Activated CD8-positive, alpha-beta memory T cell treated with anti-CD3 and anti-CD28 coated beads for 36 hours (primary cell): ENCODE data around the gene HYAL1. TPM values are rescaled to one million over a fixed set of nuclear protein-coding genes. Genes with fewer than 3 reads are reported as not detected.
"Not testable (repeated sequence)": the region's sequence is repeated elsewhere in the genome, so short reads cannot be mapped to it uniquely, and the experiment has no call there.

Experiments
- CTCF ChIA-PET: fragments of 350-600 bp; sonication (Branson Sonifier 250); formaldehyde crosslinking; loops from one replicate; lab custom pipeline; 2021; ENCODE audit warnings: antibody characterized with exemption; lab: Charles Lee
- POLR2A ChIA-PET: fragments of 350-600 bp; sonication (Branson Sonifier 250); formaldehyde crosslinking; loops from one replicate; lab custom pipeline; 2021; ENCODE audit warnings: antibody characterized with exemption; lab: Charles Lee
- total RNA-seq, 2 experiments: library from RNA; stranded (reverse); gene quantifications; one replicate each; pipeline ENCODE4 v1.2.3, GENCODE V29; 2021

HYAL1 gene
- total RNA-seq, 2 experiments from 2014 or later = 0.36 TPM; not detected in 1

DNA sequence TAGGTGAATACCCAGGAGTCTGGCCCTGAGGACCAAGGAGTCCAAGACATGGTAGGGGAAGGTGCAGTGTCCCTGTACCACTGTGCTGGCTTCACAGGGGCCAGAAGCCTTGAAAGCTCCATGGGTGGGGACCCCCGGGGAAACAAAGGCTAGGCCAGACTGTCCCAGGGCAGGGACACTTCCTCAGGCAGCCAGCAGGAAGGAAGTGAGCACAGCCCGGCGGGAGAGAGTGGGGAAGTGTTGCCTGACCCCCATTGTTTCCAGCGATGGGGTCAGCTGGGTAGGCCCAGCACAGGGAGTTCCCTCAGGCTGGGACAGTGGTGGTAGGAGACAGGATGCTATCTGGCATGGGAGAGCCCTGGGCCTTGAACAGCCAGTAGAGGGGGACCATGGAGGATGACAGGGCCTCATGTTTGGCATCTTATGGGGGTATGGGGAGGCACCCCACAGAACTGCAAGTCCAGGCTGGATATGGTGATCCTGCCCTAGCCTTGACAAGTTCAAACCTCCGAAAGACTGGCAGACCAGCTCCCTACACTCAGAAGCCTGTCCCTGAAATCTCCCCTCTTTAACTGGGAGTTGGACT, 20.3 kb upstream of the HYAL1 start:
- POLR2A ChIA-PET = interaction anchor here (0.5 to 1.2 kb wide), 3 partner anchors 8 to 24 kb away, joined by 3 to 5 read pairs (median 4); partner anchors contain the start of genes HYAL3 and NAA80
- CTCF ChIA-PET = interaction anchor here (0.9 to 2.7 kb wide), 11 partner anchors 9 to 131 kb away, joined by 3 to 11 read pairs (median 4); partner anchors contain the start of genes HYAL1, HYAL3 and NAA80

GRCh38 chr3:50323092-50323600, 19.8 kb upstream of the HYAL1 start:
- ChIA-PET POLR2A (interaction anchor here (2.8 kb wide), 1 partner anchor 24 kb away, joined by 6 read pairs; the partner anchor contains the start of genes HYAL3 and NAA80), CTCF (interaction anchor here (1.2 to 2.7 kb wide), 3 partner anchors 8 to 96 kb away, joined by 4 to 9 read pairs (median 5); no protein-coding TSS in a partner anchor)

DNA sequence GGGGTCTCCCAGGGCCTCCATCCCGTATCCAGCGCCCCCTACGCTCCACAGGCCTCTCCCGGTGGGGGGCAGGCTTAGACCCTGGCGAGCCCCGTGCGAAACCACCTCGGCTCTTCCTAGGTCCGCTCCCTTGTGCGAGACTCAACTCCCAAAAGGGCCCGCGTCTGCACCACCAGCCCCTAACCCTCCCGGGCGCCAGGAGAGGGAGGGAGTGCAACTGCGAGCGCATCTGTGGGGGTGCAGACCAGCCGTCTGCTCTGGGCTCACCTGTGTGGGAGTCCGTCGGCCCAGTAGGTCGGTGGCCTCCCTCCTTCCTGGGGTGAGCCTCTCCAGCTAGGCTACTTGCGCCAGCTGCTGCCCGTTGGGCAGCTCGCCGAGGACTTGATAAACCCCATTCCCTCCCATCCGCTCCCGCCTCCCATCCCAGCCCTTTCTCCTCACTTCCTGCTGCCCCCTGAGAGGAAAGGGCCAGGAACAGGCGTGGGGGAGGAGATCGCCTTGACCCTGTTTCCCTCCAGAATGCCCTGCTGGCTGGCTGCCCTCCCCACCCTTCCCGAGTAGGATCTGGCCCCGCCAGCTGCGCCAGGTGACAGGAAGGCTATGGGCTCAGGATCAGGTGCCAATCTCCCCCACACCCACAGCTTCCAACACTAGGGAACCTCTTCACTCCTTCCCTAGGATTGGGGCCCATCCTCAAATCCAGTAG, 19.2 kb upstream of the HYAL1 start, which contains the start of gene HYAL2:
TSS of gene HYAL2 (minus strand) at position 360 of the 706 bp plus-strand sequence. CDS start 2,256 bp downstream, outside the sequence.
- POLR2A ChIA-PET = interaction anchor here (2.8 kb wide), 1 partner anchor 23 kb away, joined by 6 read pairs; the partner anchor contains the start of genes HYAL3 and NAA80

GRCh38 chr3:50322115-50322385, 18.7 kb upstream of the HYAL1 start:
- POLR2A ChIA-PET = interaction anchor here (1.0 to 2.8 kb wide), 2 partner anchors 15 to 23 kb away, joined by 4 to 6 read pairs; partner anchors contain the start of genes HYAL3 and NAA80

More for the DNA sequence above, 19.2 kb upstream of the HYAL1 start, which contains the start of gene HYAL2:
- CTCF ChIA-PET = interaction anchor here (0.6 to 2.7 kb wide), 10 partner anchors 11 to 96 kb away, joined by 3 to 9 read pairs (median 4); no protein-coding TSS in a partner anchor

DNA sequence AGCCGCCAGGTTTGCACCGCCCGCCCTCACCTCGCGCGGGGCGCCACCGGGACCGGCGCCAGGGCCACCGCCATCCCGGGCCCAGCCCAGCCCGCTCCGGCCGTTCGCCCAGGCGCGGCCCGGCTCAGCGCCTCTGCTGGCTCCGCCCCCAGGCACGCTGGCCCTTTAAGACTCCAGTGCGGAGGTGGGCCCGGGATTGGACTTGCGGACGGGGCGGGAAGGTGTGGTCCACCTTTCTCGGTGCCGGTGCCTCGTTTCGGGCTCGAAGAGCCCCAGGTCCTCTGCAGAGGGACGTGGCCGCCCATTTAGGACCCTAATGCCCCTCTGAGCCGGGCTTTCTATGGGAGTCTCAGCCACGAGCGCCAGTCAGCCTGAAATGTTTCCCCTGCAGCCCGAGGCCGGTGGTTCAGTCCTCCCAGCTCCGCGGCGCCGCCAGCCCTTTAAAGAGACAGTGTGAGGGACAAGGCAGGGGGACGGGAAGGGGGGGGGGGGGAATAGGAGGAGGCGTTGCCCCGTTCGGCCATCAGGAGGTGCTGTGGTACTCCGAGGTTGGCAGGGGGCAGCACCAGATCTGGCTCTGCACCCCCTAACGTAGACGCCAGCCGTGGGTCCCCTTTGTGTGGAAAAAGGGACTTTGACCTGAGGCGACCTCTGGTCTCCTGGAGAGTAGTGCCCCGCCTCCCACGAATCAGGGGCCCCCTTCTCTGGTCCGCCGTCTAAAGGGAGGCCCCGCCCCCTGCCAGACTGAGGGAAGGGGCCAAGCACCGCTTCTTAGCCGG, 18.2 kb upstream of the HYAL1 start:
- POLR2A ChIA-PET = interaction anchor here (1.0 to 2.8 kb wide), 3 partner anchors 15 to 30 kb away, joined by 3 to 6 read pairs (median 4); partner anchors contain the start of genes HYAL3, IFRD2 and NAA80

More at GRCh38 chr3:50322115-50322385, 18.7 kb upstream of the HYAL1 start:
- CTCF ChIA-PET = interaction anchor here (0.6 to 1.9 kb wide), 9 partner anchors 12 to 34 kb away, joined by 3 to 6 read pairs (median 3); partner anchors contain the start of genes HYAL3 and NAA80

GRCh38 chr3:50320853-50321335, 17.5 kb upstream of the HYAL1 start:
- POLR2A ChIA-PET = interaction anchor here (0.5 to 2.8 kb wide), 5 partner anchors 16 to 83 kb away, joined by 3 to 6 read pairs (median 3); partner anchors contain the start of genes HYAL3, IFRD2 and NAA80
- CTCF ChIA-PET = interaction anchor here (0.7 to 1.9 kb wide), 4 partner anchors 14 to 74 kb away, joined by 3 to 6 read pairs (median 4); partner anchors contain the start of genes HYAL3 and NAA80

More for the DNA sequence above, 18.2 kb upstream of the HYAL1 start:
- CTCF ChIA-PET = interaction anchor here (0.6 to 1.9 kb wide), 8 partner anchors 12 to 34 kb away, joined by 3 to 6 read pairs (median 4); partner anchors contain the start of genes HYAL3 and NAA80

- ChIA-PET CTCF (interaction anchor here (0.6 to 1.8 kb wide), 3 partner anchors 21 to 174 kb away, joined by 3 to 5 read pairs (median 3); partner anchors contain the start of genes HYAL3 and NAA80), POLR2A (interaction anchor here (0.5 to 2.8 kb wide), 4 partner anchors 17 to 82 kb away, joined by 3 to 6 read pairs (median 3); partner anchors contain the start of genes HYAL3, IFRD2 and NAA80)
These were observed 16.7 kb upstream of the HYAL1 start for GRCh38 chr3:50319894-50320625.

- POLR2A ChIA-PET = interaction anchor here (1.5 kb wide), 1 partner anchor 15 kb away, joined by 3 read pairs; no protein-coding TSS in a partner anchor
- CTCF ChIA-PET = no interaction called here
These were observed 16.0 kb upstream of the HYAL1 start for GRCh38 chr3:50319181-50319893.

DNA sequence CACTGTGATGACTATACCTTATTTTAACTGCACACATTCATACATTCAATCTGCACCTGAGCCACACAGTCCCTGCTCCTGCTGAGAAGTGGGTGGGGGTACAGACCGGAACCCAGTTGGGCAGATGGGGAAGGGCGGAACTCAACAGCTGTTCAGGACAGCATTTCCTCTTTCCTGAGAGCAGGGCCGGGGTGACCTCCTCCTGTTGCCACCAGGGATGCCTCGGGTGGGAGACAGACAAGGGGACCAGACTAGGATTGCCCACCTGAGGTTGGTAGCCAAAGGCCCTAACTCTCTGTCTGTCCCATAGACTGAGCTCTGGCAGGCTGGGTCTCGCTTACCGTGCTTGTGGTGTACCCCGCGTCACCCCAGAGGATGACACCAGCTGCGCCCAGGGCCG, 15.2 kb upstream of the HYAL1 start:
- ChIA-PET POLR2A (interaction anchor here (1.5 kb wide), 1 partner anchor 16 kb away, joined by 3 read pairs; no protein-coding TSS in a partner anchor), CTCF (interaction anchor here (0.6 kb wide), 1 partner anchor 34 kb away, joined by 5 read pairs; no protein-coding TSS in a partner anchor)

DNA sequence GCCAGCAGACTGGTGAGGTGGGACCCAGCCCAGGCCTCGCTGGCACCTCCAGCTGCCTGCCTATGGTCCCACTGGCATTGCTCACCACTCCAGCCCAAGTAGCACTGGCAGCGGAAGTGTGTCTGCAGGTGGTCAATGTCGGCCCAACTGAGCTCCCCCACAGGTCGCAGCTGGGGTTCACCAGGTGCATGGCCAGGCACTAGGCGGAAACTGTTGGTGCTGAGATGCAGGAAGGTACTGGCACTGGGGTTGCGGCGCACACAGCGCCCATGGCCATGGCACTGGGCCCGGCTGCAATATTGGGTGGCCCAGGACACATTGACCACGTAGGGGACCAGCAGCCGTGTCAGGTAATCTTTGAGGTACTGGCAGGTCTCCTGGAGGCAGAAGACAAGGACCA, 14.8 kb upstream of the HYAL1 start:
- ChIA-PET POLR2A (interaction anchor here (0.5 to 1.5 kb wide), 2 partner anchors 16 to 251 kb away, joined by 3 read pairs; partner anchors contain the start of gene HEMK1), CTCF (interaction anchor here (0.6 kb wide), 1 partner anchor 35 kb away, joined by 5 read pairs; no protein-coding TSS in a partner anchor)

- ChIA-PET CTCF (interaction anchor here (0.9 kb wide), 1 partner anchor 58 kb away, joined by 3 read pairs; no protein-coding TSS in a partner anchor), POLR2A (interaction anchor here (1.4 kb wide), 1 partner anchor 11 kb away, joined by 8 read pairs; the partner anchor contains the start of gene TUSC2)
These were observed 13.9 kb upstream of the HYAL1 start for GRCh38 chr3:50317300-50317699.

GRCh38 chr3:50316657-50317242, 13.4 kb upstream of the HYAL1 start:
- ChIA-PET POLR2A (interaction anchor here (1.4 kb wide), 1 partner anchor 12 kb away, joined by 8 read pairs; the partner anchor contains the start of gene TUSC2), CTCF (interaction anchor here (0.9 kb wide), 1 partner anchor 57 kb away, joined by 3 read pairs; no protein-coding TSS in a partner anchor)

- ChIA-PET POLR2A (interaction anchor here (0.9 kb wide), 1 partner anchor 9 kb away, joined by 5 read pairs; no protein-coding TSS in a partner anchor), CTCF (interaction anchor here (1.3 to 1.5 kb wide), 2 partner anchors 9 to 16 kb away, joined by 3 to 5 read pairs; partner anchors contain the start of genes HYAL3 and NAA80)
These were observed 11.4 kb upstream of the HYAL1 start for GRCh38 chr3:50314816-50315215.

- ChIA-PET CTCF (interaction anchor here (1.1 to 1.5 kb wide), 3 partner anchors 9 to 15 kb away, joined by 3 to 5 read pairs (median 4); partner anchors contain the start of genes HYAL3 and NAA80), POLR2A (no interaction called here)
These were observed 11.0 kb upstream of the HYAL1 start for GRCh38 chr3:50314342-50314741.

- POLR2A ChIA-PET, CTCF ChIA-PET: not testable (repeated sequence)
These were observed 8.7 kb upstream of the HYAL1 start for GRCh38 chr3:50312041-50312440.
